Measurements from ENCODE around the gene ALKBH4.
"Not testable (repeated sequence)": the region's sequence is repeated elsewhere in the genome, so short reads cannot be mapped to it uniquely, and the experiment has no call there.

DNA sequence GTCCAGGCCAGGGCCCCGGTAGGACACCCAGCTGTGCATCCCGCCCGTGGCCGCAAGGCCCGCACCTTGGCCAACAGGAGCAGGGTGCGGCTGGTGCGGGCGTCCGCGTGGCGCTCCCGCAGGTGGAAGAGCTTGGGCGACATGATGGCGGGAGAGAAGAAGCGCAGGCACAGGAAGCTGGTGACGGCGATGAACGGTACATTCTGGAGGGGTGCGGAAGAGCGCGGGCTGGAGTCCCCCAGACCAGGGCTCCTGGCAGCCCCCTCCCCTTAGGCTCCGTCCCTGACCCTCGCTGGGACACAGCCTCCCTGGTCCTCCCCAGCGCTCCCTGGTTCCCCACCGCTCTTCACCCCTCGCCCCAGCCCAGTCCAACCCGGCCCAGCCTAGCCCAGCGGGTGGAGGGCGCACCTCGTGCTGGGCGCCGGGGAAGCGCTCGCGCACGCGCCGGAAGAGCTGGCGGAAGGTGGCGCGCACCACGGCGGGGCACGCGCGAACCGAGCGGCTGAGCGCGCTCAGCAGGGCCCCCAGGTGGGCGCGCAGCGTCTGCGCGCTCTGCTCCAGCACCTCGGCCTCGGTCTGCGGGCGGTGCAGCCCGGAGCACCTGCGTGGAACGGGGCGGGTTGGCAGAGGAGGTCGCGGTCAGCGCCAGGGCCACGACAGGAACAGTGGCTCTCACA, 29.9 kb upstream of the ALKBH4 start:
- TF ChIP-seq, protein P1, sequence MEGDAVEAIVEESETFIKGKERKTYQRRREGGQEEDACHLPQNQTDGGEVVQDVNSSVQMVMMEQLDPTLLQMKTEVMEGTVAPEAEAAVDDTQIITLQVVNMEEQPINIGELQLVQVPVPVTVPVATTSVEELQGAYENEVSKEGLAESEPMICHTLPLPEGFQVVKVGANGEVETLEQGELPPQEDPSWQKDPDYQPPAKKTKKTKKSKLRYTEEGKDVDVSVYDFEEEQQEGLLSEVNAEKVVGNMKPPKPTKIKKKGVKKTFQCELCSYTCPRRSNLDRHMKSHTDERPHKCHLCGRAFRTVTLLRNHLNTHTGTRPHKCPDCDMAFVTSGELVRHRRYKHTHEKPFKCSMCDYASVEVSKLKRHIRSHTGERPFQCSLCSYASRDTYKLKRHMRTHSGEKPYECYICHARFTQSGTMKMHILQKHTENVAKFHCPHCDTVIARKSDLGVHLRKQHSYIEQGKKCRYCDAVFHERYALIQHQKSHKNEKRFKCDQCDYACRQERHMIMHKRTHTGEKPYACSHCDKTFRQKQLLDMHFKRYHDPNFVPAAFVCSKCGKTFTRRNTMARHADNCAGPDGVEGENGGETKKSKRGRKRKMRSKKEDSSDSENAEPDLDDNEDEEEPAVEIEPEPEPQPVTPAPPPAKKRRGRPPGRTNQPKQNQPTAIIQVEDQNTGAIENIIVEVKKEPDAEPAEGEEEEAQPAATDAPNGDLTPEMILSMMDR (IDR thresholded peaks at IDR 0.05): not testable (repeated sequence)
- TF ChIP-seq POLR2A (IDR thresholded peaks at IDR 0.05): not testable (repeated sequence)

Data from prostate gland (tissue), 2 donors.